ENCODE results near the gene SPATA6L.

SPATA6L gene

GRCh38 chr9:4666042-4666699 is at the start of gene SPATA6L:
SPATA6L (minus strand) TSS chr9:4666480; CDS start chr9:4666250, 230 bp downstream.
- DNase-seq: peak; percentile 85

- no peak for DNase-seq
Observed at GRCh38 chr9:4714266-4715016, 48.2 kb upstream of the SPATA6L start.

DNA sequence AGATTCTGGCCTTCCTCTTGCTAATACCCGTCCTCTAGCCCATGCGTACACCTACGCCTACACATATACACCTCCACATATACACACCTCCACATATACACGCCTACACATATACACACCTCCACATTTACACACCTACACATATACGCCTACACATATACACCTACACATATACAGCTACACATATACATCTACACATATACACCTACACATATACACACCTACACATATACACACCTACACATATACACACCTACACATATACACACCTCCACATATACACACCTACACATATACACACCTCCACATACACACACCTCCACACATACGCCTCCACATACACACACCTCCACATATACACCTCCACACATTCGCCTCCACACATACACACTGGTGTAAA is 47.6 kb upstream of the SPATA6L start:
- no peak for DNase-seq

GRCh38 chr9:4709380-4709779 is 43.1 kb upstream of the SPATA6L start:
- no peak for DNase-seq

- no peak for DNase-seq
Observed at GRCh38 chr9:4706971-4707622, 40.8 kb upstream of the SPATA6L start.

- DNase-seq: no peak
Observed at GRCh38 chr9:4706021-4706420, 39.7 kb upstream of the SPATA6L start.

DNA sequence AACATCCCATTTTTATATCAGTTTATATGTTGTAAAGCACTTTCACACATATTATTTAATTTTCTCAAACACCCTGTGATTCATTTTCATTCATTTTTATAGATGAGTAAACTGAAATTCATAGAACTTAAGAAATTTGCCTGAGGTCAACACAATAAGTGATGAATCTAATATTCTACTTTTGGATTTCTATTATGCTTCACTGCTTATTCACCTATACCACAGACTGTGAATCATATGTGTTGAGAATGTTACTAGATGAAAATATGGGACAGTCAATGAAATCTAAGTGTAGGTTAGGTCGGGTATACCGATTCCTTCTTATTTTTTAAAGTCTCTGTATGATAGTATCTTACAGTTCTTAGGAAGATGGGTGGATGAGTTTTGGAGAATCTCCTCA is 37.8 kb upstream of the SPATA6L start:
- no peak for DNase-seq

- no peak for DNase-seq
Observed at GRCh38 chr9:4701526-4701925, 35.2 kb upstream of the SPATA6L start.

DNA sequence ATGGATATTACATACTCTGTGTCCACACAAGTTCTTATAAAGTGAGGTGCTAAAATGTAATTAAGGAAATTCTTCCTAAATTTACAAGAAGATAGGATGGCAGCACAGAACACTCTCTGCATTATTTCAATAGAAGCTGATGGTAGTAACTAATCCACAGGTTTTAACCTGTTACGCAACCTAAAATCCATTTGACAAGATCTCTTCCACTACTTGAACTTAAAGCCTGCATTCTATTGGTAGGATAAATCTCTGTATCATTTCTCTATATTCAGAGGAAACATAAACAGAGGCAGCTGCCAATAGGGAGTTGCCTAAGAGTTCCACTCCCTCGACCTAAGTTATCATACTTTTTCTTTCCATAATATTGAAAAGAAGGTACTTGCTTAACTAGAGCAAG is 34.7 kb upstream of the SPATA6L start:
- no peak for DNase-seq

- DNase-seq: no peak
Observed at GRCh38 chr9:4700091-4700490, 33.8 kb upstream of the SPATA6L start.

GRCh38 chr9:4691795-4692194 is 25.5 kb upstream of the SPATA6L start:
- no peak for DNase-seq

DNA sequence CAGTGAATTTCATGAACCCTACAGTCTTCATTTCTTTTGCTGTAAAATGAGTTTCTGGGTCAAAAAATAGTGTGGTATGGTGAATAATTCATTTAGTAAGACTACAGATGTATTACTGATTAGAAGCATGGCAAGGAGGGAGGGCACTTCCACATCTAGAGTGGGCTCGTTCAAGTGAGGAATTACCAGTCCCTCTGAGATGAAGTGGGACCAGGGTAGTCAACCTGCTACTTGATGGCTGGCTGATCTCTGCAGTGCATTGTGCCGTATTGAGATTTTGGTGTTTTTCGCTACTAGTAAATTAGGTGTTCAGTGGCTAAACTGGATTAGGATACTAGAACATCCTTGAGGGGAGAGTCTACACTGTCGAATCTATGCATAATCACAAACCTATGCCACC is 23.9 kb upstream of the SPATA6L start:
- no peak for DNase-seq

GRCh38 chr9:4689687-4690104 is 23.4 kb upstream of the SPATA6L start:
- no peak for DNase-seq

- DNase-seq: no peak
Observed at GRCh38 chr9:4689021-4689420, 22.7 kb upstream of the SPATA6L start.

GRCh38 chr9:4686584-4686983 is 20.3 kb upstream of the SPATA6L start:
- DNase-seq: no peak

GRCh38 chr9:4686112-4686511 is 19.8 kb upstream of the SPATA6L start:
- DNase-seq: no peak

- DNase-seq: no peak
Observed at GRCh38 chr9:4684820-4685219, 18.5 kb upstream of the SPATA6L start.

DNA sequence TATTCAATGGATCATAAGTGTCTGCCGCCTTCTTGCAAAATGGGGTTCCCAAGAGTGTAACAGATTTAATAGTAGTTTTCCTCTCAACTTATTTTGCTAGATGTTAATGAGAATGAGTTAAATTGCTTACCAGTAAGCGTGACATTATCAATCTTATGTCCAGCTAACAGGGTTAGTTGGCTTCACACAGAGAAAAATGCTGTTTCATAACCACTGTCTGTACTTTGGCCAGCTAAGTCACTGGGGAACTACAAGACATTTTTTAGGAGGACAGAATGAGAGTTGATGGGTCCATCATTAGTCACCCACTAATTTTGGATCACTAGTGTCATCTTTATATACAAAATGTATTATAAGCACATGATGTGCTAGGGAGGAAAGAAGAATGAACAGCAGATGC is 14.5 kb upstream of the SPATA6L start:
- no peak for DNase-seq

GRCh38 chr9:4680173-4680525 is 13.9 kb upstream of the SPATA6L start:
- no peak for DNase-seq

DNA sequence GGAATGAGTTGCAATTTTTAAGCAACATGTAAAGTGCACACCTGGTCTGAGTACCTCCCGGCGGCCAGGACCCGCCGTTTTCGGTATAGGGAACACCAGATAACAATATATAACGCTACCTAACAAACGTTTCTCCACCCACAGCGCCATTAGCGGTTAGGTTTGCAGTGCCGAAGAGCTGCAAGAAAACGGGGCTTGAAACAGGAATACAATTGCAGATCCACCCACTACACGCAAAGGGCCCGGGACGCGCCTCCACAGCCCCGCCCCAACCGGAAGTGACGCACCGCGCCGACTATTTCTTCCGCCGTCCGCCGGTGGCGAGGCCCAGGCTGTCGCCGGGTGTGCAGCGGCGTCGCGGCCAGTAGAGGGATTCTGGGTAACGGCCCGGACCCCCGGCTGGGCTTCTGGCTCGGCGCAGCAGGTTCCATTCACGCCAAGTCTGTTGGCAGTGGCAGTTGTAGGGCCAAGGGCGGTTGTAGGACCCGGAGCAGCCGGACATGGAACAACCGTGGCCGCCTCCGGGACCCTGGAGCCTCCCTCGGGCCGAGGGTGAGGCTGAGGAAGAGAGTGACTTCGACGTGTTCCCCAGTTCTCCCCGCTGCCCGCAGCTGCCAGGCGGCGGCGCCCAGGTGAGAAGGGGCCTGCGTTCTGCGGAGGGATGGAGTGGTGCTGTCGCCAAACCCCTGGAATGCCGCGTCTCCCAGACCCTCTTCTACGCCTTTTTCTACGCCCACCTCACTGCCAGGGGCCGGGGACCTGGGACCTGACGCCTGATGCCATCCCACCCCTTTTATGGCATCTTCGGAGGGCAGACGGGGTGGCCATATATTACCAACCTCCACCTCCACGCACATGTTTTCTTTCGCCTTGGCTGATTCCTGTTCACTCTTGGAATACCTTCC is 13.2 kb upstream of the SPATA6L start, which contains the start of gene CDC37L1:
TSS of gene CDC37L1 (plus strand) at position 302 of the 905 bp plus-strand sequence. CDS start at position 501, 199 bp downstream.
- DNase-seq: peak; percentile 99

DNA sequence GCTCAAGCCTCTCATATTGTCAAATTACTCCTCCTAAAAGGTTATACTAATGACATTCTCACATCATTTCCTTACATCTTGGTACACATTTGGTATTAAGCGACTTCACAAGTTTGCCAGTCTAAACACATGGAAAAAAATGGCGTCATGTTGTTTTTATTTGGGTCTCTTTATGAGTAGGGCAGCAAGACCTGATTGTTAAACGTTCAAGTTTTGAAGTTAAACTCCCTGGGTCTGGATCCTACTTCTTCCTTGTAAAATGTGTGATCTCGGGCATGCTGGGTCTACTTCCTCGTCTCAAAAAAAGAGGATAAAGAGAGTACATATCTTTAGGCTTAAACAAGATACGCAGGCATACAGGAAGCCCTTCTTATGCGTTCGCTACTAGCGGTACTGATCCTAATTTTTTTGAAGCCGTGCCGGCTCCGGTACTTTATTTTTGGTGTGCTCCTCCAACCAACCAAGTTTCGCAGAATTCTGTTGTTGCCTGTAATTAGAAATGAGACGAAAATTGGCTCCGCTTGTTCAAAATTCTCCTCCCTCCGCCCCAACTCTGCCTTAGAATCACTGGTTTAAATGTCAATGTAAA is 12.5 kb upstream of the SPATA6L start:
- no peak for DNase-seq

DNA sequence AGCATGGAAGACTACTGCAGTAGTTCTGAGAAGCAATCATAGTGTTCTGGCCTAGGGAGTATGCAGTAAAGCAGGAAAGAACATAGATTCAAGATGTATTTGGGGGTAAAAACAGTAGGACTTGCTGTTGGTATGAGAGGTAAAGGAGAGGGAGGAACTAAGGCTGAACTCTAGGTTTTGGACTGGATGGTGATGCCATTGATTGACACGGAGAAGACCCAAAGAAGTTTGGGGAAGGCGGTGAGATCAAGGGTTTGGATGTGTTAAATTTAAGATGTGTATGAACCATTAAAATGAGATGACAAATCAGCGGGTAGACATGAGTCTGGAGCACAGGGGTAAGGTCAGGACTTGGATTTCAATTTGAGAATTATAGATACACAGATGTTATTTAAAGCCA is 11.1 kb upstream of the SPATA6L start:
- DNase-seq: no peak

- DNase-seq: no peak
Observed at GRCh38 chr9:4674783-4675182, 8.5 kb upstream of the SPATA6L start.
